NCI-H2081 treated with DMSO at 0.1 percent for 48 hours (cell line): ENCODE data around the gene UBE2E2.
"Not testable (repeated sequence)": the region's sequence is repeated elsewhere in the genome, so short reads cannot be mapped to it uniquely, and the experiment has no call there.

Experiments
- DNase-seq: peaks from one replicate; lab custom pipeline; 2025; lab: John Stamatoyannopoulos, UW

UBE2E2 gene

DNA sequence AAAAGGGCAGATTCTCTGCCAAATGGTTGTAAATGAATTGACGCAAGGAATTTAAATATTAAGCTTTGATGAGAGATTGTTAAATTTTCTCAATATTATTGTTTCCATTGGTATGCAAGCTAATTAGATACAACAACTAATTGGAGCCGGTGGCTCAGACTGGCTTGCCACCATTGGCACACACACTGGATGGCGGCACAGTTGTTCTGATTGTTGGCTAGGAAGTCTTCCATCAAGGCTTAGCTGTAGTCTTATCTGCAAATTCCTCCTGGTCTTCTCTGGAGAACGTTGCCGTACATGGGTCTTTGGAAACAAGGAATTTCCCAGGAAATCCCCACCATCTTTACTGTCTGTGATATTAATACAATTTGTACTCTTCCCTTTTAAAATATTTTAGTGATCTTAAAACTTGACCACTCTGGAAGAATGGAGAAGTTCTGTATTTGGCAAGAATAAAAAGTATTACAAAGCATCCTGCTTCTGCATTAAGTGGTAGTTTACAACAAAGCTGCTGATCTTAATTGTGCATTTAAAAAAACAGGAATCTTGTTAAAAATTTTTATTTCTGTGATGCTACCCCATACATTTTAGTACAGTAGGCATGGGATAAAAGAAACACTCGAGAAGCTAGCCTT, 126.5 kb downstream of the UBE2E2 start:
- DNase-seq, result no peak

GRCh38 chr3:23330568-23330967, 127.4 kb downstream of the UBE2E2 start:
- DNase-seq, result no peak

DNA sequence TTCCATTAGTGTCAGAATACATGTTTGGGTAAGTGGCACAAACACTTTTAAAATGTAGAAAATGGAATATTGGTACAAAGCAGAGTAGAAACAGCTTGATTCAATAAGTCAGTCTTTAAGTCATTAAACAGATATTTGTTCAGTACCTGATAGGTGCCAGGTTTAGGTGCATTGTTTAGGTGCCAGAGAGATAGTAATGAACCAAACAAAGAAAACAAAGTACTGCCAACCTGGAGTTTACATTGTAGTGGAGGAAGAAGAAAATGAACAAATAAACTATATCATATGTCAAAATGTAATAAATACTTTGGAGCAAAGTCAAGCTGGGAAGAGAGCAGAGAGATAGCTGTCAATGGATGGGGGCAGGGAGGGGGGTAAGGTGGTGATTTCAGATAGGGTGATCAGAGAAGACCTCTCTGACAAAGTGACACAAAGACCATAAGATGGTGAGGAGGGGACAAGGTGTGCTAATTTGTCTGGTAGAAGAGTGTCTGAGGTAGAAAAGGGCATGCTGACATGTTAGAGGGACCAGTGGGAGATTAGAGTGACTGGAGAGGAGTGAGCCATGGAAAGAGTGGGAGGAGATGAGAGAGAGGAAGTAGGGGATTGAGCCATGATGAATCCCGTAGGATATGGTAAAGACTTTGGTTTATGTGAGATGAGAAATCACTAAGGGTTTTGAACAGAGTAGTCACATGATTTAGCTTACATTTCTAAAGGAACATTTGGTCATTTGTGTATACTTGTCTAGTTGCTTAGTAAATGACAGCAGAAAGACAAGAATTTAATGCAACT, 128.2 kb downstream of the UBE2E2 start:
- DNase-seq, result no peak

DNA sequence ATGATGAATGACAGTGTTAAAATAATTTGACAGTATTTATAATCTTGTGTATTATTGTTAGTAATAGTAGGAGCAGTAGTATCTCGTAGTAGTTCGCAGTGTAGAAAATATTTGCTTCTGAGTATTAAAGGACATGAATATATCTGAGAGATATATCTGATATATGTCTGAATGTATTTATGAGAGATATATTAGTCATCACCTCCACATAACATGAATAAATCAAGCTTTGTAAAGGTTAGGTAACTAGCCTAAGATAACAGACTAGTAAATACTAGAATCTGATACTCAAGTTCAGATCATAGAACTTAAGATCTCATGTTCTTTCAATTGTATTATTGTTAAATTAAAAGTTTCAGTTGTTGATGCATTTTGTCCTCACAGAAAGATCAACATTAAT, 130.5 kb downstream of the UBE2E2 start:
- no peak for DNase-seq

DNA sequence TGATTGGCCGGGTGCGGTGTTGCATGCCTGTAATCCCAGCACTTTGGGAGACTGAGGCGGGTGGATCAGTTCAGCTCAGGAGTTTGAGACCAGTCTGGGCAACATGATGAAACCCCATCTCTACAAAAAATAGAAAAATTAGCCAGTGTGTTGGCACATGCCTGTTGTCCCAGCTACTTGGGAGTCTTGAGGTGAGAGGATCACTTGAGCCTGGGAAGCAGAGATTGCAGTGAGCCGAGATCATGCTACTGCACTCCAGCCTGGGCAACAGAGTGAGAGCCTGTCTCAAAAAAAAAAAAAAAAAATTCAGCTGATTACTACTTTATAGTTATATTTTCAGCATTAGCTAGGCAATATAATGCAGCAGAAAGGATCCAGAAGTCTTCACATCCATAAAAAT, 133.7 kb downstream of the UBE2E2 start:
- DNase-seq, result not testable (repeated sequence)

DNA sequence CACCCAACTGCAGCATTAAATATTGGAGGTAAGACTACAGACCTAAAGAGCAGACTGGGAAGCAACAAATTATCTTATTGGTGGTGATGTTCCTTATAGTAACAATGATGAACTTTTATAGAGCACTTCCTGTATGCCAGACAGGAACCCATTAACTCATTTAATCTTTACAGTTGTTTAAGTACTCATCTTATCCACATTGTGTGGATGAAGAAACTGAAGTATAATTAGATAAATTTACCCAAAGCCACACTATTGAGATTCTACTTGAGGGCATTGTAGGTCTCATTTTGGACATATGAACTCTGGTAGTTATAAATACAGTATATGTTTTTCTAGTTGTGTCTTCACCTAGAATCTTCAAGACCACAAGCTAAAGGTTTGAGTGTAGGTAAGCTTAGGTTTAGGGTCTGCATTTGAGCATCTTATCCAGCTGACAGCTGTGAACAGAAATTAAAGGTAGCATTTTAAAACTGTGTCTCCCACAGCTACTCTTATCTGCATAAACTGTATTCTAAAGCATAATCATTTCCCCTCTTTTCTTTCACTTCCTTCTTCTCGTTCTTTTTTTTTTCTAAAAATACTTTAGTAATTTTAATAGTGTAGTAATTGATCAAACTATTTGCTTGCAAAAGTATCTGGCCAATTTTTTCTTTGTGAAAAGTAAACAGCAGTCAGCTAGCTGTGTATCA, 138.2 kb downstream of the UBE2E2 start:
- DNase-seq, result no peak

DNA sequence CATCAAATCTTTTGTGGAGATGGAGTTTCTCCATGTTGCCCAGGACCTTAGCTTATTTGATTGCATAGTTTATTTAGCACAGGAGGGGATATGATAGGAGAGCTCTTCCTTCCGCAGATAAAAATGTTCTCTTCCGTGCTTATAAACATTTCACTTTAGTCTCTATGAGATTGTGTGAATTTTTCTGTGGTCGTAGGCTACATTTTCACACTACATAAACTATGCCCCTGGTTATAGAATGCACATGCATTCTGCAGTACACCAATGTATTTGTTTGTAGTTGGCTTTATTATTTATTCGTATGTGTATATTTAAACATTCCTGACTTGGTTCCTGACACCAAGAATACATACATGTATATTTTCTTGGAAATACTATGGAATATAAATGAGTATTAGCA, 139.2 kb downstream of the UBE2E2 start:
- no peak for DNase-seq

DNA sequence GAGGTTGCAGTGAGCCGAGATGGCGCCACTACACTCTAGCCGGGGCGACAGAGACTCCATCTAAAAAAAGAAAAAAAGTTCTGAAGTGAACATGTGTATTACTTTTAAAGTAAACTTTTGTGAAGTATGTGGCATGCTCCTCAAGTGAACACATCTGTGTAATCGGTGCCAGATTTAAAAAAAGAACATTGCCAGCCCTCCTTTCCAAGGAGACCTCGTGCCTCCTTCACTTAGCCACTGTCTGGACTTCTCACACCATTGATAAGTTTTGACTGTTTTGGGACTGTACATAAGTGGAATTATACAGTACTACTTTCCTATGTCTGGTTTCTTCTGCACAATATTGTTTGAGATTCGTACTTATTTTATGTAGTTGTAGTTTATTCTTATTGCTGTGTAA, 140.4 kb downstream of the UBE2E2 start:
- DNase-seq, result no peak

- DNase-seq, result no peak
These were observed 141.8 kb downstream of the UBE2E2 start for GRCh38 chr3:23344886-23345285.

GRCh38 chr3:23349444-23349843, 146.3 kb downstream of the UBE2E2 start:
- DNase-seq, result not testable (repeated sequence)

GRCh38 chr3:23356169-23356568, 153.0 kb downstream of the UBE2E2 start:
- DNase-seq, result no peak

DNA sequence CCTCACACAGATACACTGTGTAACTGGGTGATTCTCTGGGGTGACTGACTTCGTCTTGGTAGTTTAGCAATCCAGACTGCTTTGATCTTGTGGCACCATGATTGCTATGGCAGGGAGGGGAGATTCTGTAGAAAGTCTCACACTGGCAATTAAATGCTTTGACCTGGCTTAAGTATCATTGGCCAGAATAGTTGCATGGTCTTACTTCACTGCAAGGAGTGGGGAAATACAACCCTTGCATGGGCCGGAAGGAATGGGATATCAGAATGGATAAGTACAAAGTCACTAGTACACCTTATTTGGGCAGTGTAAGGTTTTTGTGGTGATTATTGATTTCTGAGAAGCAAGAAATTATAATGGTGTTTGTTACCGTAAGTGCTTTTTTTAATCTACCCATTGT, 153.8 kb downstream of the UBE2E2 start:
- no peak for DNase-seq

GRCh38 chr3:23359116-23359515, 156.0 kb downstream of the UBE2E2 start:
- DNase-seq, result no peak

DNA sequence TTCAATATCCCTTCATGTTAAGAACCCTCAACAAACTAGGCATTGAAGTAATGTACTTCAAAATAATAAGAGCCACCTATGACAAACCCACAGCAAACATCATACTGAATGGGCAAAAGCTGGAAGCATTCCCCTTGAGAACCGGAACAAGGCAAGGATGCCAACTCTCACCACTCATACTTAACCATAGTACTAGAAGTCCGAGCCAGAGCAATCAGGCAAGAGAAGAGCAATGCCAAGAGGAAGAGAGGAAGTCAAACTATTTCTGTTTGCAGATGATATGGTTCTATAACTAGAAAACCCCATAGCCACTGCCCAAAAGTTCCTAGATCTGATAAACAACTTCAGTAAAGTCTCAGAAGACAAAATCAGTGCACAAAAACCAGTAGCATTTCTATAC, 161.9 kb downstream of the UBE2E2 start:
- DNase-seq, result no peak

GRCh38 chr3:23368731-23369130, 165.6 kb downstream of the UBE2E2 start:
- no peak for DNase-seq

- no peak for DNase-seq
These were observed 169.2 kb downstream of the UBE2E2 start for GRCh38 chr3:23372285-23372684.

- no peak for DNase-seq
These were observed 173.6 kb downstream of the UBE2E2 start for GRCh38 chr3:23376516-23377248.

GRCh38 chr3:23377928-23378672, 175.0 kb downstream of the UBE2E2 start:
- no peak for DNase-seq

- DNase-seq, result no peak
These were observed 180.7 kb downstream of the UBE2E2 start for GRCh38 chr3:23383875-23384274.

DNA sequence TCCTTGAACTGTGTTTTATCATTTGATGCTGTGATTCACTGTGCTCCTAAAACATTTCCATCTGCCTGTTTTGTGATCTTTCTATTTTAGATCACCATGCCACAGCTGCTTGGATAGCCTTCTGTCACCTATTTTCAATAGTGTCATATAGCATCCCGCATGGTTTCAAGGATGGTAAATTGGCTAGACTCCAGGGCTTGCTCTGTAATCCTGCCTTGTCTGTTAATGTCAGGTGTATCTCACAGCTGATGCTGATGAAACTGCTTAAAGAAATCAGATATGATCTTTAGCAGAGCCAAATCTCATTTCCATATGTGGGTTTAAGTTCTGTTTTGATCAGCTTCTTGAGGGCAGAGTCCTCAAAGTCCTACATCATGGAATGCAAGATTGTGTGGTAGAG, 182.2 kb downstream of the UBE2E2 start:
- DNase-seq, result no peak

GRCh38 chr3:23387286-23387918, 184.3 kb downstream of the UBE2E2 start:
- DNase-seq, result no peak
